RWPE1 (cell line): ENCODE data around the gene PGA5.

Experiments used
- CTCF ChIA-PET: fragments of 350-600 bp; sonication (Branson Sonifier 250); formaldehyde crosslinking; extraction: SDS; loops from one replicate; lab custom pipeline; 2021; lab: Yijun Ruan, JAX
- POLR2A ChIA-PET: fragments of 400-600 bp; formaldehyde crosslinking; extraction: SDS; loops from one replicate; lab custom pipeline; 2020; ENCODE audit warnings: antibody characterized with exemption; ENCODE audit not compliant: low non-redundant PET; lab: Yijun Ruan, JAX
- DNase-seq: peaks from one replicate; pipeline ENCODE4 v3.0.0; 2012; ENCODE audit warnings: low spot score
- H3K27ac ChIP-seq: fragments of 450-650 bp; 2 replicates; pipeline ENCODE4 v1.5.1; 2017
- CTCF ChIP-seq: fragments of 450-650 bp; conservative IDR thresholded peaks from 2 replicates; pipeline ENCODE4 v1.5.1; 2017; ENCODE audit warnings: low read depth, mild to moderate bottlenecking

PGA5 gene

DNA sequence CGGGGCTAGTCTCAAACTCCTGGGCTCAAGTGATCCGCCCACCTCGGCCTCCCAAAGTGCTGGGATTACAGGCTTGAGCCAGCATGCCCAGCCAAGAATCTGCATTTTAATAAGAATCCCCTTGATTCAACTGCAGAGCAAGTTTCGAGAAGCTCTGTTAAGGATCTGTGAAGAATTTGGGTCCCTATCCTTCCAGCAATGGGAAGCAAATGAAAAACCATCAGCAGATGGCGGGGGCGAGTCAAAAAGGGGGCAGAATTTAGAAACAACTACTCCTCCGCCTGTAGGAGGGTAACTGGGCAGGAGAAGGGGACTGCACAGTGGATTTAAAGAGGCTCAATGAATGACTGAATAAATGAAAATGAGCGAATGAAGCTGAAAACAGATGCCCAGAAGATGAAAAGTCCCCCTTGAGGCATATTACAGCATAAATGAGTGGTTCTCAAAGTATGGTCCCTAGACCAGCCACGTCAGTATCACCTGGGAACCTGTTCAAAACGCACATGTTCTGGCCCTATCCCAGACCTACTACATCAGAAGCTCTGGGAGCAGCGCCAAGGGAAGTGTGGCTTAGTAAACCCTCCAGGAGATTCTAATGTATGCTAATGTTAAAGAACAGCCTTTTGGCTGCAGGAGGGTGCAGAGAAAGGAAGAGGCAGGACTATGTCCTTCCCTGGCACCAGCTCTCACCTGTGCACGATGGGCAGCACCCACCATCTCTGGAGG is 39.1 kb downstream of the PGA5 start:
- CTCF ChIA-PET: interaction anchor here (0.6 to 0.7 kb wide), 2 partner anchors 132 to 303 kb away, joined by 4 to 6 read pairs; no protein-coding TSS in a partner anchor
- no peak overlapping the region for H3K27ac ChIP-seq
- POLR2A ChIA-PET: no interaction called here
- DNase-seq: peak; percentile 58
- TF ChIP-seq CTCF: no peak

GRCh38 chr11:61280883-61281580 is 40.1 kb downstream of the PGA5 start:
- no peak overlapping the region for H3K27ac ChIP-seq
- ChIA-PET POLR2A (interaction anchor here (0.6 kb wide), 1 partner anchor 17 kb away, joined by 6 read pairs; no protein-coding TSS in a partner anchor), CTCF (interaction anchor here (0.7 kb wide), 1 partner anchor 24 kb away, joined by 5 read pairs; no protein-coding TSS in a partner anchor)
- no peak for DNase-seq
- no peak for TF ChIP-seq CTCF

- no peak for TF ChIP-seq CTCF
- DNase-seq: peak; percentile 82
- CTCF ChIA-PET: interaction anchor here (0.7 kb wide), 2 partner anchors 13 to 23 kb away, joined by 3 to 5 read pairs; no protein-coding TSS in a partner anchor
- H3K27ac ChIP-seq: no peak overlapping the region
- POLR2A ChIA-PET: interaction anchor here (0.6 kb wide), 1 partner anchor 16 kb away, joined by 6 read pairs; no protein-coding TSS in a partner anchor
Measured at GRCh38 chr11:61281581-61282250, 40.7 kb downstream of the PGA5 start.

DNA sequence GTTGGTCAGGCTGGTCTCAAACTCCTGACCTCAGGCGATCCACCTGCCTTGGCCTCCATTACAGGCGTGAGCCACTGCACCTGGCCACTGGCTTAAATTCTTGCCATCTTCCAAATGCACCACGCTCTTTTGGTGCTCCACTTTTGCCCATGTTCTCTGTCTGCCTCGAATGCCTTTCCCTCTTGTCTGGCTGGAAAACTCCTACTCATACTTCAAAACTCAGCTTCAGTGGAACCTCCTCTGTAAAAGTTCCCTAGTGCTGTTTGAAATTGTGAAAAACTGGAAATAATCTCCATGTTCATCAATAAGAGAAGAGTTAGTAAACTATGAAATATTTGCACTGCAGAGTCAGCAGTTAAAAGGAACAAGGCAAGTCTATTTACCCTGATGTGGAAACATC is 42.6 kb downstream of the PGA5 start:
- no peak overlapping the region for H3K27ac ChIP-seq

GRCh38 chr11:61287338-61287977 is 46.5 kb downstream of the PGA5 start:
- CTCF ChIA-PET: interaction anchor here (0.5 to 1.1 kb wide), 2 partner anchors 33 to 223 kb away, joined by 3 read pairs; no protein-coding TSS in a partner anchor
- POLR2A ChIA-PET: no interaction called here
- H3K27ac ChIP-seq: no peak overlapping the region
- no peak for DNase-seq
- TF ChIP-seq CTCF: no peak

More for the DNA sequence above, 42.6 kb downstream of the PGA5 start:
- no peak for DNase-seq
- TF ChIP-seq CTCF: no peak
- CTCF ChIA-PET: interaction anchor here (0.7 kb wide), 1 partner anchor 21 kb away, joined by 3 read pairs; no protein-coding TSS in a partner anchor
- POLR2A ChIA-PET: no interaction called here
